RPMI7951 (cell line): ENCODE results near the gene CYP2S1. TPM values are rescaled to one million over a fixed set of nuclear protein-coding genes. Genes with fewer than 3 reads are reported as not detected.

Source experiments
- DNase-seq: peaks from one replicate; pipeline ENCODE4 v3.0.0-alpha.2; 2012; ENCODE audit warnings: low read depth
- total RNA-seq: library from RNA; depleted of rRNA; stranded (reverse); fragments of >200 nt; shearing (Covaris generic); gene quantifications from 2 replicates; pipeline ENCODE4 v1.2.3, GENCODE V29; 2014

CYP2S1 gene
- total RNA-seq, 1 experiment from 2014 or later, result 4.4 TPM

DNA sequence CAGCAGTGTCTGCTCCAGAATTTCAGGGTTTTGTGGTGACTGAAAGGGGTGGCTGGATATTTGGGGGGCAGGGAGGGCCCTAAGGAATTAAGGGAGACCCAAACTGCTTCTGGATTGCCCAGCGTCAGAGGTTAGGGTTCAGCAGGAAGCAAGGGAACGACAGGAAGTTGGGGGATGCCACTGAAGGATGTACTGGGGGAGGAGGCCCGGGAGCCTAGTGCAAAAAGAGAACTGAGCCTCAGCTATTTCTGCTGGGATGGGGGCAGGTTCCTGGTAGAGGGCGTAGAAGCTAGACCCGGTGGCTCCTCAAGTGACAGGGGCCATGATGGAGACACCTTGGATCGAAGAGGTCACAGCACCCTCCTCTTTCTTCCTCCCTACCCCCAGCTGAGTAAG lies 1.1 kb downstream of the CYP2S1 start:
- DNase-seq, result no peak

- DNase-seq, result peak; percentile 82
Observed at GRCh38 chr19:41195675-41196497, 2.9 kb downstream of the CYP2S1 start.

DNA sequence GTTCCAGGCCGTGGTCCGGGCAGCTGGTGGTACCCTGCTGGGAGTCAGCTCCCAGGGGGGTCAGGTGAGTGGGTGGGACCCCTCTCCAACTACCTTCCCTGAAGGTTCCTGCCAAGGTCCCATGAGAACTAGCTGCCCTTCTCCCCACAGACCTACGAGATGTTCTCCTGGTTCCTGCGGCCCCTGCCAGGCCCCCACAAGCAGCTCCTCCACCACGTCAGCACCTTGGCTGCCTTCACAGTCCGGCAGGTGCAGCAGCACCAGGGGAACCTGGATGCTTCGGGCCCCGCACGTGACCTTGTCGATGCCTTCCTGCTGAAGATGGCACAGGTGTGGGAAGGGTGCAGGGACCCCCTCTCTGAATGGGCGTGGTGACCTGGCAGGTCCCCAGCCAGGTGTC lies 5.5 kb downstream of the CYP2S1 start:
- DNase-seq, result no peak

DNA sequence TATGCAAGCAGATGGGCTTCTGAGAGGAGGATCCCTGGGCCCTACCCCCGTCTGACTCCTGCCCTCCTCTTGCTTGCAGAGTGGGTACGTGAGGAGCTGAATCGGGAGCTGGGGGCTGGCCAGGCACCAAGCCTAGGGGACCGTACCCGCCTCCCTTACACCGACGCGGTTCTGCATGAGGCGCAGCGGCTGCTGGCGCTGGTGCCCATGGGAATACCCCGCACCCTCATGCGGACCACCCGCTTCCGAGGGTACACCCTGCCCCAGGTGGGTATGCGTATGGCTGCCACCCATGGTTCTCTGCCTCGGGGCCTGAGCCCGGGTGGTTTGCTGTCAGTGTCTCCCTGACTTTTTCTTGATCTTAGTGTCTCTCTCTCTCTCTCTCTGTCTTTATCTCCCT lies 10.4 kb downstream of the CYP2S1 start:
- DNase-seq, result no peak

DNA sequence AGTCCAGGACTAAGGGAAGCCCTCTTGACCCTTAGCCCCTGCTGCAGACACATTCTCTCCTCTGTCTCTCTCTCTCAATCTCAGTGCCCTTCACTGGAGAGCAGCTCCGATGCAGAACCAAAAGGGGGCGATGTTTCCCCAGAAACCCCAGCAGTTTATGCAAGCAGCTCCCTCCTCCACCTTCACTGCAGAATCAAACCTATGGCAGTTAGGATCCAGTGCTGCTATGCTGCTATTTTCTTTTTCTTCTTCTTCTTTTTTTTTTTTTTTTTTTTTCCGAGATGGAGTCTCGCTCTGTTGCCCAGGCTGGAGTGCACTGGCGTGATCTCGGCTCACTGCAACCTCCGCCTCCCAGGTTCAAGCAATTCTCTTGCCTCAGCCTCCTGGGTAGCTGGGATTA lies 11.3 kb downstream of the CYP2S1 start:
- peak; percentile 84 for DNase-seq

DNA sequence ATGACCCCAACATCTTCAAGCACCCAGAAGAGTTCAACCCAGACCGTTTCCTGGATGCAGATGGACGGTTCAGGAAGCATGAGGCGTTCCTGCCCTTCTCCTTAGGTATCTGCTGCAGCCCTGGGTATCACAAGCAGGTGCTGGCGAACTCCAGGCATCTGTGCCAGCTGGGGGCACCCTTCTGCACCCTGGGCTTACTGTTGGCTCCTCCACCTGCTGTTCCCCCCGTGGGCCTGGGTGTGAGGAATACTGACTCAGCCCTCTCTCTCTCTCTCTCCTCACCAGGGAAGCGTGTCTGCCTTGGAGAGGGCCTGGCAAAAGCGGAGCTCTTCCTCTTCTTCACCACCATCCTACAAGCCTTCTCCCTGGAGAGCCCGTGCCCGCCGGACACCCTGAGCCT lies 13.0 kb downstream of the CYP2S1 start:
- peak; percentile 50 for DNase-seq

GRCh38 chr19:41206456-41206855 lies 13.4 kb downstream of the CYP2S1 start:
- DNase-seq, result peak; percentile 29

GRCh38 chr19:41206926-41207750 lies 14.1 kb downstream of the CYP2S1 start:
- DNase-seq, result no peak

DNA sequence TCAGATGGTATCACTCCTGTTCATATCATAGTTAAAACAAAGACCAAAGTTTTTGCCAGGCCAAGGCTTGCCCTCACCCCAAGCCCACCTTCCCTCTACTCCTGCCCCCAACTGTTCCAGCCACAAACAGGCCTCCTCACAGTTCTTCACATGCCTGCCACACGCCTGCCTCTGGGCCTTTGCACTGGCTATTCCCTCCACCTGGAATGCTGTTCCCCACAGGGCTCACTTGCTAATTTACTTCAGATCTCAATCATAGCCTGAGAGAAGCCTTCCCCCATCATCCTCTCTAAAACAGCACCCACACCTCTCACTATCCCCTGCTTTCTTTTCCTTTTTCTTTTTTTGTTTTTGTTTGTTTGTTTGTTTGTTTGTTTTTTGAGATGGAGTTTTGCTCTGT lies 21.1 kb downstream of the CYP2S1 start:
- DNase-seq, result no peak

GRCh38 chr19:41217741-41218140 lies 24.7 kb downstream of the CYP2S1 start:
- DNase-seq, result no peak

- no peak for DNase-seq
Observed at GRCh38 chr19:41218249-41218614, 25.2 kb downstream of the CYP2S1 start.

GRCh38 chr19:41218615-41219507 lies 25.8 kb downstream of the CYP2S1 start, which contains the start of gene AXL:
Gene AXL, plus strand, starts transcription at chr19:41219223. Its CDS starts 170 bp downstream, at chr19:41219393.
- DNase-seq, result peak; percentile 89

DNA sequence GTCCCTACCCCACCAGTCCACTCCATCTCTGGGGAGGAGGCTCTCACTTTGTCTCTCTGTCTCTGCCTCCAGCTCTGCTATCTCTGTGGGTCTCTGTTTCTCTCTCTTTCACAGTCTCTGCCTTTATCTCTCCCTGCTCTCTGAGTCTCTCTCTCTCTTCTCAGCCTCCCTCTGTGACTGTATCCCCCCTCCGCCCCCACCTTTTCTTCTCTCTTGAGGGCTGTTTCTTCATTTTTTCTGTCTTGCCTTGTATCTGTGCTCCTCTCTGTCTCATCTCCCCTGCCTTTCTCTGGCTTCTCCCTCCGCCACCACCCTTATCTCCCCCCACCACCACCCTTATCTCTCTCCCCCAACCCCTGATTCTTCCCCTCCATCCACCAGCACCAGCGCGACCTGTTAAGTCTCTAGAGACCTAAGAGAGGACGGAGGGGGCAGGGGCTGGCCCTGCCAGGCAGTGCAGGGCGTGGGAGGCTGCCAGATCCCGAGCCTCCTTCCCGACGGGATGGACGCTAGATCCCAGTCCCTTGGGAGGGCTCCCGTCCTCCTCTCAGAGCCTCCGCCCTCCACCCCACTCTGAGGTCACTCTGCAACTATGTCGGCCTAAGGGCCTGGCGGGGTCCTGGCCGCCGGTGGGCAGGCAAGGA lies 27.0 kb downstream of the CYP2S1 start:
- DNase-seq, result peak; percentile 78

DNA sequence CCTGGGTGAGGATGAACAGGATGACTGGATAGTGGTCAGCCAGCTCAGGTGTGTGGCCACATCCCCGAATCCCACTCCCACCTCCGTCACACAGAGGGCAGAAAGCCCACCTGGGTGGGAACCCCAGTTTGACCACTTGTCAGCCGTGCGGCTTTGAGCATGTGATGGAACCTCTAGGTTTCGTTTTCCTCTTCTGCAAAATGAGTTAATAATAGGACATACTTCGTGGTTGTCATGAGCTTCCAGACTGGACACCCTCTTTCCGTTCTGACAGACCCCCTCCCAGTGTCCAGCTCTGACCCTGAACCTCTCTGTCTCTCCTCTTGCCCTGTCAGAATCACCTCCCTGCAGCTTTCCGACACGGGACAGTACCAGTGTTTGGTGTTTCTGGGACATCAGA lies 27.8 kb downstream of the CYP2S1 start:
- peak; percentile 26 for DNase-seq

- no peak for DNase-seq
Observed at GRCh38 chr19:41221514-41222205, 28.6 kb downstream of the CYP2S1 start.

GRCh38 chr19:41222240-41222639 lies 29.2 kb downstream of the CYP2S1 start:
- peak; percentile 26 for DNase-seq

- peak; percentile 94 for DNase-seq
Observed at GRCh38 chr19:41223431-41224234, 30.6 kb downstream of the CYP2S1 start.

GRCh38 chr19:41224632-41225031 lies 31.6 kb downstream of the CYP2S1 start:
- DNase-seq, result no peak

DNA sequence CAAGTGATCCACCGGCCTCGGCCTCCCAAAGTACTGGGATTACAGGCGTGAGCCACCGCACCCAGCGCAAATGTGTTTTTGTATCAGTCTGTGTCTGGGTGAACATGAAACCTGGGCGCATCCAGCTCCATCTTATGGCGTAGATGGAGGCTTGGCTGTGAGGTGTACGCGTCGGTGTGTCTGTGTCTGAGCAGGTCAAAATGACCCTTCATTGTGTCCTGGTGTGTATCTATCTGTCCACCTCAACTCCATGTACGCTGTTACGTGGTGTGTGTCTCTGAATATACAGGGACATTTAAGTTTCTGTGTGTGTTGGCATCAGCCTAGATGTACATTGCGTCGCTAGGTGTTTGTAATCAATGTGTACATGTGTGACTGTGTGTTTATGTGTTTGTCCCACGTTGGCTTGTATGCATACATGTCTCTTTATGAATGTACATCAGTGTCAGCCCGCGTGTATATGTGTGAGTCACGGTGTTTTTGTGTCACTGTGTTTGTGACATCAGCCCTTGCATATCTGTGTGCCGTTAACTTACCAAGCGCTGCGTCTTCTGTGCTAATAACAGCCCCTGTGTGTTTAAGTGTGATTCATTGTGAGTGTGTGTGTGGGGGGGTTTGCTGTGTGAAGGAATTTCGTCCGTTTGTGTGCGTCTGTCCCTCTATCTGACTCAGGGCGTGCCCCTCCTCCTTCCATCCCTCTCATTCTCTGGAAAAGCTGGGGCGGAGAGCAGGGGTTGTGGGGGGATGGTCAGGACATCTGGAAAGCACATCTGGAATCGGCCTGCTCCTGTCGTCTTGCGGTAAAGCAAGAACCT lies 32.4 kb downstream of the CYP2S1 start:
- DNase-seq, result peak; percentile 100
